GM12878 (cell line): ENCODE measurements around the gene STK10. TPM values are rescaled to one million over a fixed set of nuclear protein-coding genes. Genes with fewer than 3 reads are reported as not detected.

ENCODE experiments used
- BRCA1 ChIP-seq: IDR thresholded peaks from 2 replicates; pipeline ENCODE4 v1.6.1; 2011; ENCODE audit warnings: low read depth, low read length, improper control_type of control experiment
- CREB1 ChIP-seq: IDR thresholded peaks from 2 replicates; pipeline ENCODE4 v1.6.1; 2012; ENCODE audit warnings: low read depth, mild to moderate bottlenecking, inconsistent platforms
- CREM ChIP-seq: IDR thresholded peaks from 2 replicates; pipeline ENCODE4 v1.6.1; 2014; ENCODE audit warnings: antibody characterized with exemption, low read depth
- EED ChIP-seq: sonication (generic); IDR thresholded peaks from 2 replicates; pipeline ENCODE4 v1.6.1; 2016; ENCODE audit warnings: antibody characterized with exemption, low read depth
- polyA plus RNA-seq, 11 experiments: library from polyadenylated mRNA; depleted of rRNA in 4 of 11; unstranded in 6 of 11; stranded (reverse) in 5 of 11; fragments of >200 nt; fragmentation: Nextera tagmentation in 4 of 11; fragmentation: Illumina TruSeq in 1 of 11; extraction: Ambion mirVana in 4 of 11; extraction: Trizol in 1 of 11; gene quantifications; 1 replicate in 1 of 11; 2 replicates in 10 of 11; pipeline versions ENCODE4 v1.2.1 to v1.2.3, GENCODE V29; 2011 to 2016; ENCODE audit warnings: inconsistent platforms in 2 of 11, missing spikeins in 2 of 11, low read depth in 1 of 11
- total RNA-seq, 4 experiments: library from RNA; depleted of rRNA in 3 of 4; stranded (reverse); fragments of >200 nt in 3 of 4; fragmentation: Illumina TruSeq in 1 of 4; extraction: Trizol in 1 of 4; gene quantifications; 2 replicates each; pipeline versions ENCODE4 v1.2.1 to v1.2.3, GENCODE V29; 2013 to 2021
- TF ChIP-seq, protein P1 (sequence below): fragments of 450-650 bp; IDR thresholded peaks from 2 replicates; pipeline ENCODE4 v1.6.1; 2017; ENCODE audit warnings: mild to moderate bottlenecking, low read depth, inconsistent platforms; ENCODE audit not compliant: poor library complexity, severe bottlenecking
- TF ChIP-seq, protein P2 (sequence below): fragments of 450-650 bp; formaldehyde crosslinking; IDR thresholded peaks from 2 replicates; pipeline ENCODE4 v1.4.0; 2022; ENCODE audit warnings: mild to moderate bottlenecking, moderate library complexity

STK10 gene
- total and polyA plus RNA-seq, 10 of the 15 experiments (the other 5 are each of a cell fraction or from before 2014, with no cell fraction given): 14.2 to 96.4 (median 50.6) TPM

DNA sequence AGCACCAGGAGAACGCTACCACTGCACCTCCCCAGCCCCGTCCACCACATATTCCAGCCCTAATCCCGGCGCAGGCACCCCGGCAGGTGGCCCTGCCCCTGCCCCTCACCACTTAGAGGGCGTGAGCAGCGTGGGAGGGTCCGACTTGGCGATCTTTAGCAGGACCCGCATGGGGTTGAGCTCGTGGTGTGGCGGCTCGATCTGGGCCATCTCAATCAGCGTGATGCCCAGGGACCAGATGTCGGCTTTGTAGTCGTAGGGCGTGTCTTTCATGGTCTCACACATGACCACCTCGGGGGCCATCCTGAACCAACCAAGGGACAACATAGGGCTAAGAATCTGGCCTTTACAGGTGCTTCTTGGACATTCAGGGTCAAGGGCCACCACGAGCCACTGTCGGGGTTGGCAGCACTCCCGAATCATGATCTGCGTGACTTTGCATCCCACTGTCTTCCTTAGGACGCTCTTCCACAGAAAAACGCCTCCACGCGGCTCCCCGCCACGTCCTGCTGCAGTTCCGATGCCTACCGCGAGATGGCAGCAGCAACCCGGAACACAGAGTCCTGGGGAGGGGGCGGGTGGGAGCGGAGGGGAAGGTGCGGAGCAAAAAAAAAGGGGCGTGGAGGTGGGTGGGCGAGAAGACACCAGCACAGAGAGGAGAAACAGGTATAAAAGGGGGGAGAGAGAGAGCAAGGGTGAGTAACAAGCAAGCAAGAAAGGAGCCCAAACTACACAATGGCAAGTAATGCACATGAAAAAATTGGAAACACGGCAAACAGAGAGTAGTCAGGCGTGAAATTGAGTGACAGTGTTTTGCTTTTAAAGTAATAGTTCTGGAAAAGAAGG lies 81.3 kb downstream of the STK10 start (continued):
- TF ChIP-seq, protein P1, sequence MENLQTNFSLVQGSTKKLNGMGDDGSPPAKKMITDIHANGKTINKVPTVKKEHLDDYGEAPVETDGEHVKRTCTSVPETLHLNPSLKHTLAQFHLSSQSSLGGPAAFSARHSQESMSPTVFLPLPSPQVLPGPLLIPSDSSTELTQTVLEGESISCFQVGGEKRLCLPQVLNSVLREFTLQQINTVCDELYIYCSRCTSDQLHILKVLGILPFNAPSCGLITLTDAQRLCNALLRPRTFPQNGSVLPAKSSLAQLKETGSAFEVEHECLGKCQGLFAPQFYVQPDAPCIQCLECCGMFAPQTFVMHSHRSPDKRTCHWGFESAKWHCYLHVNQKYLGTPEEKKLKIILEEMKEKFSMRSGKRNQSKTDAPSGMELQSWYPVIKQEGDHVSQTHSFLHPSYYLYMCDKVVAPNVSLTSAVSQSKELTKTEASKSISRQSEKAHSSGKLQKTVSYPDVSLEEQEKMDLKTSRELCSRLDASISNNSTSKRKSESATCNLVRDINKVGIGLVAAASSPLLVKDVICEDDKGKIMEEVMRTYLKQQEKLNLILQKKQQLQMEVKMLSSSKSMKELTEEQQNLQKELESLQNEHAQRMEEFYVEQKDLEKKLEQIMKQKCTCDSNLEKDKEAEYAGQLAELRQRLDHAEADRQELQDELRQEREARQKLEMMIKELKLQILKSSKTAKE: no peak
- TF ChIP-seq, protein P2, sequence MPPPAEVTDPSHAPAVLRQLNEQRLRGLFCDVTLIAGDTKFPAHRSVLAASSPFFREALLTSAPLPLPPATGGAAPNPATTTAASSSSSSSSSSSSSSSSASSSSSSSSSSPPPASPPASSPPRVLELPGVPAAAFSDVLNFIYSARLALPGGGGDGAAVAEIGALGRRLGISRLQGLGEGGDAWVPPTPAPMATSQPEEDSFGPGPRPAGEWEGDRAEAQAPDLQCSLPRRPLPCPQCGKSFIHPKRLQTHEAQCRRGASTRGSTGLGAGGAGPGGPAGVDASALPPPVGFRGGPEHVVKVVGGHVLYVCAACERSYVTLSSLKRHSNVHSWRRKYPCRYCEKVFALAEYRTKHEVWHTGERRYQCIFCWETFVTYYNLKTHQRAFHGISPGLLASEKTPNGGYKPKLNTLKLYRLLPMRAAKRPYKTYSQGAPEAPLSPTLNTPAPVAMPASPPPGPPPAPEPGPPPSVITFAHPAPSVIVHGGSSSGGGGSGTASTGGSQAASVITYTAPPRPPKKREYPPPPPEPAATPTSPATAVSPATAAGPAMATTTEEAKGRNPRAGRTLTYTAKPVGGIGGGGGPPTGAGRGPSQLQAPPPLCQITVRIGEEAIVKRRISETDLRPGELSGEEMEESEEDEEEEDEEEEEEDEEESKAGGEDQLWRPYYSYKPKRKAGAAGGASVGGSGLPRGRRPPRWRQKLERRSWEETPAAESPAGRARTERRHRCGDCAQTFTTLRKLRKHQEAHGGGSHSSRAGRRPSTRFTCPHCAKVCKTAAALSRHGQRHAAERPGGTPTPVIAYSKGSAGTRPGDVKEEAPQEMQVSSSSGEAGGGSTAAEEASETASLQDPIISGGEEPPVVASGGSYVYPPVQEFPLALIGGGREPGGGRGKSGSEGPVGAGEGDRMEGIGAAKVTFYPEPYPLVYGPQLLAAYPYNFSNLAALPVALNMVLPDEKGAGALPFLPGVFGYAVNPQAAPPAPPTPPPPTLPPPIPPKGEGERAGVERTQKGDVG (CRISPR knock-in tag): no peak
- TF ChIP-seq CREB1 (no peak), BRCA1 (no peak), CREM (no peak), EED (peak; percentile 45; the same call in 1 of the 2 replicates)
